A673 (cell line): ENCODE data around the gene ULK4.

ENCODE experiments used
- CTCF ChIP-seq: fragments of 300-800, 200-600 bp; sonication (generic); conservative IDR thresholded peaks from 2 replicates; pipeline ENCODE4 v1.5.1; 2017; ENCODE audit warnings: low read depth, mild to moderate bottlenecking, antibody characterized with exemption, low read length, moderate library complexity, mixed read lengths
- EZH2 ChIP-seq: fragments of 200-600 bp; sonication (generic); IDR thresholded peaks from 2 replicates; pipeline ENCODE4 v1.6.1; 2017; ENCODE audit warnings: borderline replicate concordance, low read depth, mild to moderate bottlenecking, mixed read lengths, antibody characterized with exemption, low read length; ENCODE audit not compliant: poor library complexity, severe bottlenecking

GRCh38 chr3:41286305-41286704, 675.6 kb downstream of the ULK4 start:
- no peak for TF ChIP-seq CTCF
- no peak for TF ChIP-seq EZH2
